Keratinocyte (primary cell): ENCODE results near the gene ERG.

Source experiments
- CTCF ChIP-seq, 3 experiments: IDR thresholded peaks in 1 of 3; conservative IDR thresholded peaks in 1 of 3; optimal IDR thresholded peaks in 1 of 3; 2 replicates in 2 of 3; 3 replicates in 1 of 3; pipeline versions ENCODE3 to v1.5.1; 2011; ENCODE audit warnings: low read length in 3 of 3, mild to moderate bottlenecking in 3 of 3, moderate library complexity in 2 of 3, control low read depth in 1 of 3, inconsistent platforms in 1 of 3; ENCODE audit not compliant: insufficient read depth in 2 of 3; ENCODE audit errors: extremely low read depth in 1 of 3
- EZH2 ChIP-seq: IDR thresholded peaks from one replicate; pipeline ENCODE4 v1.6.1; 2012; ENCODE audit warnings: inconsistent platforms, mild to moderate bottlenecking, low read length, moderate library complexity

GRCh38 chr21:38342739-38343138 lies 155.5 kb downstream of the ERG start:
- no peak for TF ChIP-seq CTCF (optimal IDR thresholded peaks at IDR 0.05 in 1 of 3, IDR thresholded peaks at IDR 0.05 in 1 of 3, conservative IDR thresholded peaks at IDR 0.05 in 1 of 3; ENCODE audit: extremely low read depth in 1 of 3, insufficient read depth in 2 of 3, low read length in 3 of 3)
- TF ChIP-seq EZH2 = no peak
